Measurements from ENCODE around the gene CBX2. TPM values are rescaled to one million over a fixed set of nuclear protein-coding genes. Genes with fewer than 3 reads are reported as not detected.

The CBX2 gene
- total and polyA plus RNA-seq, 2 donors = 4.4 to 12.8 TPM

GRCh38 chr17:79741401-79741750, 36.6 kb upstream of the CBX2 start:
- 35% methylated on average over 10 of the region's 10 CpGs for WGBS
- no peak for DNase-seq (ENCODE audit: low read depth in 6 of 9, low spot score in 9 of 9)
- Histone ChIP-seq H3K4me1 (ENCODE audit: control insufficient read depth in 2 of 2, insufficient read depth in 2 of 2, low read length in 2 of 2) (peaks cover 5 to 17% of the 10 kb centered on the region in 2 donors), H3K27me3 (ENCODE audit: control insufficient read depth in 2 of 2, insufficient read depth in 1 of 2, low read length in 1 of 2) (peaks cover 16 to 70% of the 10 kb centered on the region in 2 donors), H3K4me3 (ENCODE audit: low read length in 2 of 2) (no peak overlapping the region), H3K27ac (ENCODE audit: low read depth in 1 of 2, low read length in 1 of 2) (no peak overlapping the region), H3K9me3 (ENCODE audit: control insufficient read depth in 2 of 2, insufficient read depth in 1 of 2, low read length in 1 of 2) (no peaks in the 10 kb centered on the region), H3K36me3 (ENCODE audit: control insufficient read depth in 2 of 2, insufficient read depth in 2 of 2, low read length in 1 of 2) (no peaks in the 10 kb centered on the region)

GRCh38 chr17:79741751-79742588, 36.0 kb upstream of the CBX2 start:
- DNase-seq (ENCODE audit: low read depth in 6 of 9, low spot score in 9 of 9) = peak in 6 of 9 donors; percentile 25 to 82 (median 70)
- WGBS = 12% methylated on average over 53 of the region's 53 CpGs
- Histone ChIP-seq H3K36me3 (ENCODE audit: control insufficient read depth in 2 of 2, insufficient read depth in 2 of 2, low read length in 1 of 2) (no peaks in the 10 kb centered on the region), H3K27ac (ENCODE audit: low read depth in 1 of 2, low read length in 1 of 2) (no peak overlapping the region), H3K4me3 (ENCODE audit: low read length in 2 of 2) (no peak overlapping the region), H3K27me3 (ENCODE audit: control insufficient read depth in 2 of 2, insufficient read depth in 1 of 2, low read length in 1 of 2) (peaks cover 22 to 75% of the 10 kb centered on the region in 2 donors), H3K4me1 (ENCODE audit: control insufficient read depth in 2 of 2, insufficient read depth in 2 of 2, low read length in 2 of 2) (peaks cover 5 to 23% of the 10 kb centered on the region in 2 donors), H3K9me3 (ENCODE audit: control insufficient read depth in 2 of 2, insufficient read depth in 1 of 2, low read length in 1 of 2) (peaks cover 0 to under 1% of the 10 kb centered on the region in 2 donors)

- Histone ChIP-seq H3K36me3 (ENCODE audit: control insufficient read depth in 2 of 2, insufficient read depth in 2 of 2, low read length in 1 of 2) (no peaks in the 10 kb centered on the region), H3K9me3 (ENCODE audit: control insufficient read depth in 2 of 2, insufficient read depth in 1 of 2, low read length in 1 of 2) (peaks cover 0 to 5% of the 10 kb centered on the region in 2 donors), H3K4me3 (ENCODE audit: low read length in 2 of 2) (no peak overlapping the region), H3K4me1 (ENCODE audit: control insufficient read depth in 2 of 2, insufficient read depth in 2 of 2, low read length in 2 of 2) (peaks cover 5 to 29% of the 10 kb centered on the region in 2 donors), H3K27ac (ENCODE audit: low read depth in 1 of 2, low read length in 1 of 2) (no peak overlapping the region), H3K27me3 (ENCODE audit: control insufficient read depth in 2 of 2, insufficient read depth in 1 of 2, low read length in 1 of 2) (peaks cover 27 to 77% of the 10 kb centered on the region in 2 donors)
- 92% methylated on average over 1 of the region's 1 CpG for WGBS
- DNase-seq (ENCODE audit: low read depth in 6 of 9, low spot score in 9 of 9) = no peak
Measured at GRCh38 chr17:79742589-79742918, 35.4 kb upstream of the CBX2 start.

GRCh38 chr17:79742951-79743476, 34.9 kb upstream of the CBX2 start:
- no peaks in the 10 kb centered on the region for H3K36me3 ChIP-seq (ENCODE audit: control insufficient read depth in 2 of 2, insufficient read depth in 2 of 2, low read length in 1 of 2)
- 95% methylated on average over 7 of the region's 7 CpGs for WGBS
- peaks cover 32 to 77% of the 10 kb centered on the region in 2 donors for H3K27me3 ChIP-seq (ENCODE audit: control insufficient read depth in 2 of 2, insufficient read depth in 1 of 2, low read length in 1 of 2)
- no peak overlapping the region for H3K27ac ChIP-seq (ENCODE audit: low read depth in 1 of 2, low read length in 1 of 2)
- no peak for DNase-seq (ENCODE audit: low read depth in 6 of 9, low spot score in 9 of 9)
- peaks cover 2 to 5% of the 10 kb centered on the region in 2 donors for H3K9me3 ChIP-seq (ENCODE audit: control insufficient read depth in 2 of 2, insufficient read depth in 1 of 2, low read length in 1 of 2)
- no peak overlapping the region for H3K4me3 ChIP-seq (ENCODE audit: low read length in 2 of 2)
- peaks cover 5 to 33% of the 10 kb centered on the region in 2 donors for H3K4me1 ChIP-seq (ENCODE audit: control insufficient read depth in 2 of 2, insufficient read depth in 2 of 2, low read length in 2 of 2)

GRCh38 chr17:79743614-79744013, 34.3 kb upstream of the CBX2 start:
- Histone ChIP-seq H3K27me3 (ENCODE audit: control insufficient read depth in 2 of 2, insufficient read depth in 1 of 2, low read length in 1 of 2) (peaks cover 38 to 77% of the 10 kb centered on the region in 2 donors), H3K36me3 (ENCODE audit: control insufficient read depth in 2 of 2, insufficient read depth in 2 of 2, low read length in 1 of 2) (no peaks in the 10 kb centered on the region), H3K9me3 (ENCODE audit: control insufficient read depth in 2 of 2, insufficient read depth in 1 of 2, low read length in 1 of 2) (peaks cover 2 to 5% of the 10 kb centered on the region in 2 donors), H3K27ac (ENCODE audit: low read depth in 1 of 2, low read length in 1 of 2) (no peak overlapping the region), H3K4me3 (ENCODE audit: low read length in 2 of 2) (no peak overlapping the region), H3K4me1 (ENCODE audit: control insufficient read depth in 2 of 2, insufficient read depth in 2 of 2, low read length in 2 of 2) (peaks cover 5 to 33% of the 10 kb centered on the region in 2 donors)
- 97% methylated on average over 5 of the region's 5 CpGs for WGBS
- no peak for DNase-seq (ENCODE audit: low read depth in 6 of 9, low spot score in 9 of 9)

GRCh38 chr17:79745641-79746105, 32.3 kb upstream of the CBX2 start:
- Histone ChIP-seq H3K9me3 (ENCODE audit: control insufficient read depth in 2 of 2, insufficient read depth in 1 of 2, low read length in 1 of 2) (peaks cover 2 to 5% of the 10 kb centered on the region in 2 donors), H3K4me3 (ENCODE audit: low read length in 2 of 2) (no peak overlapping the region), H3K4me1 (ENCODE audit: control insufficient read depth in 2 of 2, insufficient read depth in 2 of 2, low read length in 2 of 2) (peaks cover 5 to 33% of the 10 kb centered on the region in 2 donors), H3K27me3 (ENCODE audit: control insufficient read depth in 2 of 2, insufficient read depth in 1 of 2, low read length in 1 of 2) (peaks cover 41 to 77% of the 10 kb centered on the region in 2 donors), H3K27ac (ENCODE audit: low read depth in 1 of 2, low read length in 1 of 2) (no peak overlapping the region), H3K36me3 (ENCODE audit: control insufficient read depth in 2 of 2, insufficient read depth in 2 of 2, low read length in 1 of 2) (no peaks in the 10 kb centered on the region)
- DNase-seq (ENCODE audit: low read depth in 6 of 9, low spot score in 9 of 9) = no peak
- 56% methylated on average over 6 of the region's 6 CpGs for WGBS

GRCh38 chr17:79746889-79747507, 30.9 kb upstream of the CBX2 start:
- H3K27me3 ChIP-seq (ENCODE audit: control insufficient read depth in 2 of 2, insufficient read depth in 1 of 2, low read length in 1 of 2) = peaks cover 41 to 77% of the 10 kb centered on the region in 2 donors
- no peak overlapping the region for H3K27ac ChIP-seq (ENCODE audit: low read depth in 1 of 2, low read length in 1 of 2)
- H3K36me3 ChIP-seq (ENCODE audit: control insufficient read depth in 2 of 2, insufficient read depth in 2 of 2, low read length in 1 of 2) = no peaks in the 10 kb centered on the region
- H3K9me3 ChIP-seq (ENCODE audit: control insufficient read depth in 2 of 2, insufficient read depth in 1 of 2, low read length in 1 of 2) = peaks cover 2 to 5% of the 10 kb centered on the region in 2 donors
- no peak for DNase-seq (ENCODE audit: low read depth in 6 of 9, low spot score in 9 of 9)
- peaks cover 5 to 29% of the 10 kb centered on the region in 2 donors for H3K4me1 ChIP-seq (ENCODE audit: control insufficient read depth in 2 of 2, insufficient read depth in 2 of 2, low read length in 2 of 2)
- H3K4me3 ChIP-seq (ENCODE audit: low read length in 2 of 2) = no peak overlapping the region
- 51% methylated on average over 22 of the region's 22 CpGs for WGBS

GRCh38 chr17:79747508-79748294, 30.2 kb upstream of the CBX2 start:
- peaks cover 5 to 26% of the 10 kb centered on the region in 2 donors for H3K4me1 ChIP-seq (ENCODE audit: control insufficient read depth in 2 of 2, insufficient read depth in 2 of 2, low read length in 2 of 2)
- no peaks in the 10 kb centered on the region for H3K36me3 ChIP-seq (ENCODE audit: control insufficient read depth in 2 of 2, insufficient read depth in 2 of 2, low read length in 1 of 2)
- H3K9me3 ChIP-seq (ENCODE audit: control insufficient read depth in 2 of 2, insufficient read depth in 1 of 2, low read length in 1 of 2) = peaks cover 2 to 5% of the 10 kb centered on the region in 2 donors
- H3K27ac ChIP-seq (ENCODE audit: low read depth in 1 of 2, low read length in 1 of 2) = no peak overlapping the region
- no peak overlapping the region for H3K4me3 ChIP-seq (ENCODE audit: low read length in 2 of 2)
- 5% methylated on average over 74 of the region's 74 CpGs for WGBS
- DNase-seq (ENCODE audit: low read depth in 6 of 9, low spot score in 9 of 9) = peak in 4 of 9 donors; percentile 26 to 63 (median 44)
- peaks cover 43 to 75% of the 10 kb centered on the region in 2 donors for H3K27me3 ChIP-seq (ENCODE audit: control insufficient read depth in 2 of 2, insufficient read depth in 1 of 2, low read length in 1 of 2)
